HG03159 (cell line): ENCODE results near the gene MYRFL.
"Not testable (repeated sequence)": the region's sequence is repeated elsewhere in the genome, so short reads cannot be mapped to it uniquely, and the experiment has no call there.

Experiments used
- ATAC-seq: cut with Tn5 transposase; IDR thresholded peaks from one replicate; pipeline ENCODE4 v1.9.1; 2021; ENCODE audit warnings: mild to moderate bottlenecking, moderate library complexity; ENCODE audit not compliant: unreplicated experiment

Gene MYRFL

DNA sequence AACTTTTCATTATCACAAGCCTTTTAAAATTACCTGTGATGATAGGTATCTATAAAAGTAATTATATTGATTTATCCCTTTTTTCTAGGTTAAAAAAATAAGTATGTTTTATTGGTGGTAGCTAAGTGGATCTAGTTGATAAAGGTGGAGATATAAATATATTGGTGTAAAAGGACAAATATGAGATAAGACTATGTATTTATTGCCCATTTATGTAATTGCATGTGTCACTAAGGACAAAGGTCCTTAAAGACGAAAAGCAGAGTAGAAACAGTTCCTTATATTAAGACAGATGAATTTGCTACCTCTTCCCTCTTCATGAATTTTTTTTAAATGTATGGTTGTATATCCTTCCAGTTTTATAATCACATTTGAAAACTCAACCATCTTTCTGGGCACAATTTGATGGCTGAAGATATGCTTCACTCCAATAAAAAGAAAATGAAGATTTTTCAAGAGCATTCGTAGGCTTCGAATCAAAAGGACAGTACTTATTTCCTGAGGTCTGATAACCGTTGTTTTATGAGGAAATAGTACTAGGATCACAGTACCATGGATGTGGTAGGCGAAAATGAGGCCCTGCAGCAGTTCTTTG is at the start of gene MYRFL:
TSS of gene MYRFL (plus strand) at position 262 of the 595 bp plus-strand sequence. CDS start at position 553, 291 bp downstream.
- ATAC-seq = no peak

DNA sequence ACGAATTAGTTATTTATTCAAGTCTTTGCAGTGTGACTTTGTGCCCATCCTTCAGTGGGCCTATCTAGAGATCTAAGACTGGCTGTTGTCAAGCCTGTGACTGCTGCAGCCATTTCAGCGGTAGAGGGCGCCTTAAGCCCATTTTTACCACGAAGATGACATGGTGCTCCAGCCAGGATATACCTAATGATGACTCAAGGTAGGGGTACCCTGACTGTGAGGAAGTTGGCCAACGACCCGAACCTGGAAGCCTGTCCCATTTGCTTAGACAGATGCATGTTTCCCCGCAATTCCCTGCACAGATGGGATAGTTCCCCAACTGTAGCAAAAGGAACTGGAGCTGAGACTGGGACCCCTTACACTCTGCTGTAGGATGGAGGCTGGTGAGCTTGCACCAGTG is 45.1 kb upstream of the MYRFL start:
- ATAC-seq = no peak

DNA sequence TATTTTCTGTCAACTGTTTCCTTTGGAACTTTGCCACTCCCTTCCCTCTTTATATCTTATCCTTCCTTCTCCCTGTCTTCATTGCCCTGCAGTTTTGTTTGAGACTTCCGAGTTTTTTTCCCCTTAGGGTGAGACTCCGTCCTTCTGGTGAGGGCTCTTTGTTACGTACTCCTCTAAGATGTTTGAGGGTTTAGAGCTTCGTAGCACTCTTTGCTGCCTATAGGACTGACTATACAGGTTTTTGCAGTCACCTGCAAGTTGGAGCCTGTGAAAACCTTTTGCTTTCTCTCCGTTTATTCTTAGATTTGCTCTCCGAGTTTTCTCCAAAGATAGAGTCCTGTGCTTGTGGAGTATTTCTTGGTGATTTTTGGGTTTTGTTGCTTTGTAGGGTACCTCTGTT is 41.7 kb upstream of the MYRFL start:
- ATAC-seq = no peak

DNA sequence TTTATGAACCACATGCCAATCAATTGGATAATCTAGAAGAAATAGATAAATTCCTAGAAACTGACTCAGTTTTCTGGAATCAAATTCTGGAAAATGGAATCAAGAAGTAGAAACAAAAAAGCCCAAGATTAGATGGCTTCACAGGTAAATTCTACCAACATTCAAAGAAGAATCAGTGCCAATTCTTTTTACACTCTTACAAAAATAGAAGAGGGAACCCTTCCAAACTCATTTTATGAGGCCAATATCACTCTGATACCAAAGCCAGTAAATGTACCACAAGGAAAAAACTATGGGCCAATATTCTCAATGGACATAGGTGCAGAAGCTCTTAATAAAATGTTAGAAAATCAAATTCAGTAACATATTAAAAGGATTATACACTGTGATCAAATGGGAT is 35.7 kb upstream of the MYRFL start:
- ATAC-seq = no peak

DNA sequence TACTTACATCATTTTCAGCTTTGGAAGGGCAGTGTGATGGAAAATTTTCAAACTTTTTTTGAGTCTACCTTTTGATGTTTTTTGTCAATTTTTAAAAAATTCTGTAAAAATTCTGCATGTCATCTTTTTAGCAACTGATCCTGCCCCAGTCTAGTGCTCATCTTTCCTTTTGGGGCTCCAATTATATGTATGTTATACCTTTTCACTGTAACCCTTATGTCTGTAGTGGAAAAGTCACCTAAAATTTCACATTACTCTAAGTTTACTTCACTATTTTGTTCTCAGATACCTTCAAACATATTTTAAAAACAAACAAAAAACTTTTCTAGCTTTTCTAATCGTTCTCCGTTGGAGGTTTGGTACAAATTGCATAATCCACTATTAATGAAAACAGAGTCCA is 32.5 kb upstream of the MYRFL start:
- no peak for ATAC-seq

DNA sequence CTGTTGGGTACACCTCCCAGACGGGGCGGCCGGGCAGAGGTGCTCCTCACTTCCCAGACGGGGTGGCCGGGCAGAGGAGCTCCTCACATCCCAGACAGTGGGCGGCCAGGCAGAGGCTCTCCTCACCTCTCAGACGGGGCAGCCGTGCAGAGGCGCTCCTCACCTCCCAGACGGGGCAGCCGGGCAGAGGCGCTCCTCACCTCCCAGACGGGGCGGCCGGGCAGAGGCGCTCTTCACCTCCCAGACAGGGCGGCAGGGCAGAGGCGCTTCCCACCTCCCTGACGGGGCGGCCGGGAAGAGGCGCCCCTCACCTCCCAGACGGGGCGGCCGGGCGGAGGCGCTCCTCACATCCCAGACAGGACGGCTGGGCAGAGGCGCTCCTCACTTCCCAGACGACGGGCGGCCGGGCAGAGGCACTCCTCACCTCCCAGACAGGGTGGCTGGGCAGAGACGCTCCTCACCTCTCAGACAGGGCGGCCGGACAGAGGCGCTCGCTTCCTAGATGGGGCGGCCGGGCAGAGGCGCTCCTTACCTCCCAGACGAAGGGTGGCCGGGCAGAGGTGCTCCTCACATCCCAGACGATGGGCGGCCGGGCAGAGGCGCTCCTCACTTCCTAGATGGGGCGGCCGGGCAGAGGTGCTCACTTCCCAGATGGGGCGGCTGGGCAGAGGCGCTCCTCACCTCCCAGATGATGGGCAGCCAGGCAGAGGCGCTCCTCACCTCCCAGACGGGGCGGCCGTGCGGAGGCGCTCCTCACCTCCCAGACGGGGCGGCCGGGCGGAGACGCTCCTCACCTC is 17.7 kb upstream of the MYRFL start:
- not testable (repeated sequence) for ATAC-seq

DNA sequence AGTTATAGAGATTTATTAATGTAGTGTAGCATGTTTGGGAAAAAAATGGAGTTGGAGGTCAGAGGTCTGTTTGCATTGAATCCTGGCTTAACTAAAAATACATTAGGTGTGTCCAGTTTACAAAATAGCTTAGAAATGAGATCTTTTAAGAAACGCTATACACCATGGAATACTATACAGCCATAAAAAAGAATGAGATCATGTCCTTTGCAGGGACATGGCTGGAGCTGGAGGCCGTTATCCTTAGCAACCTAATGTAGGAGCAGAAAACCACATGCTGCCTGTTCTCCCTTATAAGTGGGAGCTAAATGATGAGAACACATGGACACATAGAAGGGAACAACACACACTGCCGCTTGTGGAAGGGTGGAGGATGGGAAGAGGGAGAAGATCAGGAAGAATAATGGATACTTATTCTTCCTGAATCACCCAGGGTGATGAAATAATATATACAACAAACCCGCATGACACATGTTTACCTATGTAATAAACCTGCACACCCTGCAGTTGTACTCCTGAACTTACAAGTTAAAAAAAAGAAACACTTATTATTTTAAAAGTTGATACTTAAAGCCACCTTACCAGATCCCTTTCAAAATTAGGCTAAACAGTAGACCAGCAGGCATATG is 14.0 kb upstream of the MYRFL start:
- ATAC-seq = no peak

DNA sequence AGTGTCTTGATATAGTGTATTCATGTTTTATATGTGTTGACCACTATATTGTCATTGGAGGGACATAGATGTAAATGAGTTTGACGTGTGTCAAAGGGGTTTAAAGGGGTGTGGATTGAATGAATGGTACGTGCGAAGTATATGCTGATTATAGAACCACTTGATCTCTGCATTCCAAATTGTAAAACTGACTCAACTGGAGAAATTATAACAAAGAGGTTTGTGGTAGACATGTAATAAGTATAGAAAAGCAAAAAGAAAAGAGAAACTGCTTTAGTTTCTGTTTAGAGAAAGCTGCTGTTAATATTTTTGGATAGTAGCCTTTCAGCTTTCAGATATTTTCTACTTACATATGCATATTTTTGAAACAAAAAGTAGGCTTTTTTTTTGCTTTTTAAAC is 8.9 kb upstream of the MYRFL start:
- ATAC-seq = no peak

DNA sequence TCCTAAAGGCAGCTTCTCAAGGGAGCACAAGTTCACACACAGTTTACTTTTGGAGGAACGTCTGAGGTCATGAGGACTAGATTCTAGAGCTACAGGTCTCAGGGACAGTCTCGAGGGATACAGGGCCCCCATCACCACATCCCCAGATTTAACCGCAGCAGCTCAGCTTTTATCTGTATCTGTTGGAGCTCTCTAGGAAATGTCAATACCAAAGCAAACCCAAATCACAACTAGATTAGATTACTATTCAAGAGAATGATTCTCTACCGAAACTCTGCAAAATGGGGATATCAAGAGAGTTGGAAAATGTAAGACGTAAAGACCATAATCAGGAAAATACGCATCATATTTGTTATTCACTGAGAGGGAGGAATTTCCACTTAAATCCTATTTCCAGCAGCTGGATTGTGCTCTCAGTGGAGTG is 4.0 kb upstream of the MYRFL start:
- ATAC-seq = no peak

DNA sequence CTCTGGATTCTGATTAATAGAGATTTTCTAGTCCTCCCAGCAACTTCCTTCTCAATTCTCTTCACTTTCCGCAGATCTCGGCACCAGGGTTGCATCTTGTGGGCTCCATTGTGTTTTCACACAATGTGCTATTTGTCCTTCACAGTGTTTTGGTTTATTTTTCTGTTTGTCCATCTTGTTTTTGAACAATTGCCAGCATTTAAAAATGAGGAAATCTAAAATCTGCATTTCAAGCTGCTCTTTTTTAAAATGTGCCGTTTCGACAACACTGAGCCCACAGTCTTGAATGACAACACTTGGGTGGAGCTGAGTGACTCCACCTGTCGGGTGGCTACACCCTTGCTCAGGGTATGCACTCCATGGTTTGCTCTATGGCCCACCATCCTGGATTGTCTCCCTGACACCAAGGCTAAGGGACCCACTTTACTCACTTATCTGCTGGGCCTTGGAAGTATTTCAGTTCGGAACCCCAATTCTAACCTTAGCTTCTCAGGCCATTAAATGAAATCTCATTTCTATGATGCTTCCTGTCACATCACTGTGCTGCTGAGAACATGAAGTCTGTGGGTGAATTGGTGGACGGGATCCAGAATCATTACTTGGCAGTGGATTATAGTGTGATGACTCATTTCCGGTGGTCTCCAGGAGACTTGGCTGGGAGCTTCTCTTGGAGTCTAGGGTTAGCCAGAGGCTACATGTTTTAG is 3.4 kb upstream of the MYRFL start:
- ATAC-seq = no peak

DNA sequence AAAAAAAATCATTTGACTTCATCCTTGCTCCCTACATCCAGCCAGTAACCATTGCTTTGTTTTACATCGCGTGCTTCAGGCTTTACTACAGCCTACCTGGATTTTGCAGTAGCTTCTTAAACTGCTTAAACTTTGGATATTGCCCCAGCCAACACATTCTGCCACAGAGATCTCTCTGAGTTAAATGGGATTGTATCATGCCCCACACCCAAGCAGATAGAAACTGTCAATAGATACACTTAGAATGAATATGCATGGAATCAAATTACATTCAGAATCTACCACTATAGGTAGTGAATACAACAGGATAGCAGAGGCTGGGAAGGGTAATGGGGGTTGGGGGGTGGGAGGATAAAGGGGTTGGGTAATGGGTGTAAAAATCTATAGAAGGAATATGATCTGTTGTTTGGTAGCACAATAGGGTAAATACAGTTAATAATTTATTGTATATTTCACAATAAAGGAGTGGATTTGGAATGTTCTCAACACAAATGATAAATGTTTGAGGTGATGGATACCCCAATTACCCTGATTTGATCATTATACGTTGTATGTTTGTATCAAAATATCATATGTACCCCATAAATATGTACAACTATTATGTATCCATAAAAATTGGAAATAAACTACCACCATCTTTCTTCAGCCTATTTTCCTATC is 2.7 kb upstream of the MYRFL start:
- no peak for ATAC-seq

DNA sequence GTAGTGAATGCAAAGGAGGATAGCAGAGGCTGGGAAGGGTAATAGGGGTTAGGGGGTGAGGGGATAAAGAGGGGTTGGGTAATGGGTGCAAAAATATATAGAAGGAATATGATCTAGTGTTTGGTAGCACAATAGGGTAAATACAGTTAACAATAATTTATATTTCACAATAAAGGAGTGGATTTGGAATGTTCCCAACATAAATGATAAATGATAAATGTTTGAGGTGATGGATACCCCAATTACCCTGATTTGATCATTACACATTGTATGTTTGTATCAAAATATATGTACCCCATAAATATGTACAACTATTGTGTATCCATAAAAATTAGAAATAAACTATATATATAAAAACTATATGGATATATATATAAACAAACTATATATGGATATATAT is 999 bp upstream of the MYRFL start:
- ATAC-seq = no peak

DNA sequence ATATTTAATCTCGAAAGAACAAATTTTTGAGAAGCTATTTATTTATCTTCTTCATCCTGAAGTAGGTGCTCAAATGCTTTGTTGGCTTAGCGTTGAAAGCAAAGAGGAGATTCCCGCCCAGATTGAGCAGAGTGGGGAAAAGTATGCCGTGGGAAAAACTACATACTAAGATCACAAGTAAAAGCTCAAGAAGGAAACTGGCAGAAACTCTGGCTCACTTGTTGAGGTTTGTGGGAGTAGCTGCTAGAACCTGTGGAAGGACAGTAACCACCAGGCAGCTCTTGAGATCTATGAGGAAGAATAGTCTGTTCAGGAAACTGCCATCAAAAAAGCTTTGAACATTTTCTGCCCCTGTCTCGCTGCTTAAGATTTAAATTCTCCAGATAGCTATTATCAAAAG is 3.9 kb downstream of the MYRFL start:
- no peak for ATAC-seq

DNA sequence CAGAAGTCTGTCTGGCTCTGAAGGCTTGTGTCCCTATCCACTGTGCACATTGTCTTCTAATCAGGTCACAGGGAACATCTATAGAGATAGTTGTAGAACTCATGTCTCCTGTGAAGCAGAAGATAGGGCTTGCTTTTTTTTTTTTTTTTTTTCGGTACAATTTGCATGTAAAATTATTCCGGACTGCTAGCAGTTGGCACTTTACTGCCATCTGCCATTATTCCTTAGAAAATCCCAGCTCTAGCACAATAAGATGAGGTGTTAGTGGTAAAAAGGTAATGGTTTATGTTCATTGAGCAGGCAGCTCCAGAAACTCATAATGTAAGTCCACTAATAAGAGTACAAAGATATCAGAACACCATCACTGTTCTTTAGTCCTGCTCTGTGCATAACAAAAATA is 8.7 kb downstream of the MYRFL start:
- no peak for ATAC-seq

DNA sequence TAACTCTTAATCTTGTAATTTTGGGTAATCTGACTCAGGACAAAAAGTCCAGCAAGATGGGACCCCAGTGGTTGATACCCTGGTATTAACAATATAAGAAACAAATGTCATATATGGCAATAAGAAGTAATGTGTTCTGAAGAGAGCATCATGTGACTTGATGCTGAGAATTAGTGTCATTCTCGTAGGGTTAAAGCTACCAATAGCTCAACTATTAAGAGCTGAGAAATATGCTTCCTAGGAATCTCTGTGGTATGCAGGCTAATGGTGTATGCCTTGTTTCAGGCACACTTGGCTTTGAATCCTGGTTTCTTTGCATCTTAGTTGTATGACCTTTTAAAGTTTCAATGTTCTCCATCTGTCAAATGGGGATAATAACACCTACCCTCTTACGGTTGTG is 9.1 kb downstream of the MYRFL start:
- no peak for ATAC-seq

DNA sequence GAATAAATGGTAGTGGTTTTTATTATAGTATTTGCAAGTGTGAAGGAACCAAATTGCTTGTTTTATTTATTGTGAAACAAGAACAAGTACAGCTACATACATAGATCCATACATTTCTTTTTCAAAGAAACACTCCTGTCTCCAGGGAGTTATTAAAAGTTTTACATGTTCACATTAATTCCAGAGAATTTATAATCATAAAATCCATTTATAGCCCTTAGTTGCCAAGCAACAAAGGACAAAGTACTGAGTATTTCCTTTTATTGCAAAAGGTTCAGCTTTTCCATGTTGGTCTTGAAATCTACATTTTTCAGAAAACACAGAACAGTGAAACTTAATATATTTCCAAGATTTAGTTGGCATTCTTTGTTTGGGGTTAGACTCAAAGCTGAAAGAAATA is 9.5 kb downstream of the MYRFL start:
- ATAC-seq = no peak

DNA sequence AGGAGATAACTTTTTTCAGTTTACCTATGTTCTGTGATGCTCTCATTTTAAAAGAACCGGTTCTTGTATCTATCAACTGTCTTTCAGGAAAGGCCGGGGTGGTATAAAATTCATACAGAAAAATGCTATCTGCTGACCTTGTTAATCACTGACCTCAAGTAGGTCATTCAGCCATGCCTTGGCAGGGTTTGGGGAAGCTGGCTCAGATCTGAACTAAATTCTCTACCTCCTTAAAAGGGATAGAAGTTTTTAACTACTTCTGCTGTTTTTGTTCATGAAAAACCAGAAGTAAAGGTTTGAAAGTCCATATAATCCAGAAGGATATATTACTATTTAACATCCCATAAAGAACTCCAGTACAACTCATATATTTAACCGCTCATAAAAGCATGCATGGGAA is 10.1 kb downstream of the MYRFL start:
- no peak for ATAC-seq

DNA sequence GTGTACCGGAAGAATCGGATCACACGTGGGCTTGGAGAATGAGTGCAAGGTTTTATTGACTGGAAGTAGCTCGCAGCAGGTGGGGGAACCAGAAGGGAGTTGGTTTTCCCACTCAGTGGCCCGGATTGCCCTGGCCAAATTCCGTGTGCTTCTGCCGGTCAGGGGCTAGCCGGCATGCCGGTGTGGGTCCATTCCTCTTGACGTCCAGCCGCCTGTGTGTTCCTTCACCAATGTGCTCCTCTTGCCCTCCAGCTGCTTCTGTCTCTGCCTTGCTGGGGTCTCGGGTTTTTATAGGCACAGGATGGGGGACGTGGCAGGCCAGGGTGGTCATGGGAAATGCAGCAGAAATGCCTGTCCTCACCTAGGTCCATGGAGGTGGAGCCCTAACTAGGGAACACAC is 11.0 kb downstream of the MYRFL start:
- ATAC-seq = no peak

DNA sequence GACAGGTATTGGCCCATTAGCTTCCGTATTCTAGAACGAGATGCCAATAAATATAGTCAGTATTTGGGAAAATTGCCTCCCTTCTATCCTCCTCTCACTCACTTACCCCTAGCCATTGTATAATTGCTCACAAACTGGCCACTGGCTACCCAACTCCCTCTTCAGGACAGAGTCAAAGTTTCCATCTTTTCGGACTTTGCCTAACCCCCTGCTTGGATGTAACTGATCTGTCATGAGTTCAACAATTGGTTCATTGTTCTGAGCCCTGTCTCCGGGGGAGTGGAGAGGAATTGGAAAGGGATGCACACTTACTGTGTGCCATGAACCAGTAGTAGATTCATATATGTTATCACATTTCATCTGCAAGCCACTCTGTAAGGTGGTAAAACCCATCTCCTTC is 12.2 kb downstream of the MYRFL start:
- ATAC-seq = no peak

DNA sequence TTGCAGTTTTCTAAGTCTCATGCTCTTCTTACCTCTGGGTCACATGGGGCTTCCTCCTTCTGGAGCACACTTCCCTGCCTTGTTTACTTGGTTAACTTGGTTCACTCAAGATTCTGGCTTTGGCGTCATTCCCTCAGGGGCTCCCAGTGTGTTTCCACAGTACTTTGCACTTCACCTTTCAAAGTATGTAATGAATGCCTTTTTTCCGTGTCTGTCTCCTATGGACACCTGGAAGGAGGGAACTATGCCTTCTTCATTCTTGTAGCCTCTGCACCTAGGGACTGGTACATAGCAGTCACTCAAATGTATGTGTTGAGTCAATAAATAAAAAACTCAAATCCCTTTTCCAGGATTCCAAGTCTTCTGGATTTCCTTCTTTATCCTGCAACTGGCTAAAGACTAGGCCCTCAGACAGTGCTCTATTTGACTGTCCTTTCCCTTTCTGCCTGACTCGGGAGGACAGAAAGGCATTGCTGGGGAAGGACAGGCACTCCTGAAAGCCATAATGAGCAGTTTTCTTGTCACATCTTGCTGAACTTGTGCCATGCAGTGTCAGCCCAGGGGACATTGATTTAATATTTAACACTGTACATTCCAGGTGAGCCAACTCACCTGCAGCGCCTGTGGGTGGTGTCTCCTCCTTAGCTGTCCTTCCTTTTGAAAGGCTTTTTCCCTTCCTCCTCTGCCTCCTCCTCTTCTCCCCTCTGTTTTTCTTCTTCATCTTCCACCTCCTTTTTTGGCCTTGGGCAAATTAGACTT is 12.8 kb downstream of the MYRFL start:
- no peak for ATAC-seq
